ENCODE data around the gene HLA-DRA.

HLA-DRA gene

GRCh38 chr6:32439602-32440214 lies at the start of gene HLA-DRA:
TSS of gene HLA-DRA (plus strand) at chr6:32439887. CDS start at chr6:32439951, 64 bp downstream.
- DNase-seq (ENCODE audit: low spot score) = peak; percentile 17

GRCh38 chr6:32391505-32391904 lies 48.2 kb upstream of the HLA-DRA start:
- DNase-seq (ENCODE audit: low spot score) = no peak

GRCh38 chr6:32393665-32394420 lies 45.8 kb upstream of the HLA-DRA start:
- DNase-seq (ENCODE audit: low spot score) = no peak

GRCh38 chr6:32396028-32396427 lies 43.7 kb upstream of the HLA-DRA start:
- no peak for DNase-seq (ENCODE audit: low spot score)

- DNase-seq (ENCODE audit: low spot score) = no peak
Measured at GRCh38 chr6:32397252-32397920, 42.3 kb upstream of the HLA-DRA start.

- DNase-seq (ENCODE audit: low spot score) = no peak
Measured at GRCh38 chr6:32401284-32401963, 38.3 kb upstream of the HLA-DRA start.

- DNase-seq (ENCODE audit: low spot score) = no peak
Measured at GRCh38 chr6:32402812-32403211, 36.9 kb upstream of the HLA-DRA start.

GRCh38 chr6:32405656-32406055 lies 34.0 kb upstream of the HLA-DRA start:
- DNase-seq (ENCODE audit: low spot score) = no peak

GRCh38 chr6:32406197-32406596 lies 33.5 kb upstream of the HLA-DRA start:
- DNase-seq (ENCODE audit: low spot score) = no peak

- no peak for DNase-seq (ENCODE audit: low spot score)
Measured at GRCh38 chr6:32406857-32407256, 32.8 kb upstream of the HLA-DRA start, which contains the start of gene BTNL2. TSS of gene BTNL2 (minus strand) at chr6:32407181. CDS start at chr6:32407123, 58 bp downstream.

- no peak for DNase-seq (ENCODE audit: low spot score)
Measured at GRCh38 chr6:32410906-32411305, 28.8 kb upstream of the HLA-DRA start.

GRCh38 chr6:32411566-32412327 lies 27.9 kb upstream of the HLA-DRA start:
- DNase-seq (ENCODE audit: low spot score) = no peak

GRCh38 chr6:32413427-32414047 lies 26.1 kb upstream of the HLA-DRA start:
- DNase-seq (ENCODE audit: low spot score) = peak; percentile 75

- peak; percentile 71 for DNase-seq (ENCODE audit: low spot score)
Measured at GRCh38 chr6:32415521-32416019, 24.1 kb upstream of the HLA-DRA start.

- no peak for DNase-seq (ENCODE audit: low spot score)
Measured at GRCh38 chr6:32416036-32416435, 23.7 kb upstream of the HLA-DRA start.

GRCh38 chr6:32424589-32425300 lies 14.9 kb upstream of the HLA-DRA start:
- no peak for DNase-seq (ENCODE audit: low spot score)

GRCh38 chr6:32426338-32426737 lies 13.3 kb upstream of the HLA-DRA start:
- no peak for DNase-seq (ENCODE audit: low spot score)

GRCh38 chr6:32427218-32427617 lies 12.5 kb upstream of the HLA-DRA start:
- no peak for DNase-seq (ENCODE audit: low spot score)

- DNase-seq (ENCODE audit: low spot score) = no peak
Measured at GRCh38 chr6:32427934-32428474, 11.7 kb upstream of the HLA-DRA start.

- DNase-seq (ENCODE audit: low spot score) = no peak
Measured at GRCh38 chr6:32430179-32430578, 9.5 kb upstream of the HLA-DRA start.

All from LoVo (cell line).